DND-41 (cell line): ENCODE results near the gene PDE8A.

ENCODE experiments used
- ATAC-seq: fragments of 200-7000 bp; cut with Tn5 transposase; 3 replicates; pipeline ENCODE4 v1.9.1; 2021; ENCODE audit warnings: low read depth; ENCODE audit not compliant: insufficient read depth
- DNase-seq: peaks from one replicate; pipeline ENCODE4 v3.0.0-alpha.2; 2020
- H2AFZ ChIP-seq: 2 replicates; pipeline ENCODE4 v1.6.0; 2012; ENCODE audit warnings: low read depth, low read length
- H3K27ac ChIP-seq: 2 replicates; pipeline ENCODE4 v1.5.1; 2012; ENCODE audit warnings: low read length, inconsistent platforms
- H3K27me3 ChIP-seq: fragments of 200-600 bp; sonication (generic); 2 replicates; pipeline ENCODE4 v1.6.0; 2012; ENCODE audit warnings: low read length, mild to moderate bottlenecking, inconsistent platforms; ENCODE audit not compliant: insufficient read depth, poor library complexity
- H3K36me3 ChIP-seq: 2 replicates; pipeline ENCODE4 v1.5.1; 2012; ENCODE audit warnings: low read length, inconsistent platforms; ENCODE audit not compliant: insufficient read depth
- H3K4me1 ChIP-seq: 2 replicates; pipeline ENCODE4 v1.5.1; 2012; ENCODE audit warnings: mild to moderate bottlenecking, low read length; ENCODE audit not compliant: insufficient read depth
- H3K4me2 ChIP-seq: 2 replicates; pipeline ENCODE4 v1.6.0; 2012; ENCODE audit warnings: mild to moderate bottlenecking, moderate library complexity, low read length, inconsistent platforms; ENCODE audit not compliant: insufficient read depth
- H3K4me3 ChIP-seq, 2 experiments: fragments of 200-600 bp in 1 of 2; shearing (Covaris generic) in 1 of 2; 2 replicates each; pipeline ENCODE4 v1.5.1; 2012 to 2016; ENCODE audit warnings: inconsistent platforms in 2 of 2, low read length in 2 of 2, mild to moderate bottlenecking in 2 of 2, low read depth in 1 of 2, moderate library complexity in 1 of 2
- H3K79me2 ChIP-seq: 2 replicates; pipeline ENCODE4 v1.6.0; 2012; ENCODE audit warnings: low read length, inconsistent platforms; ENCODE audit not compliant: insufficient read depth
- H3K9ac ChIP-seq: 2 replicates; pipeline ENCODE4 v1.6.0; 2012; ENCODE audit warnings: low read depth, mild to moderate bottlenecking, inconsistent platforms, low read length, moderate library complexity
- H3K9me3 ChIP-seq: 2 replicates; pipeline ENCODE4 v1.5.1; 2012; ENCODE audit warnings: low read length, moderate library complexity, mild to moderate bottlenecking, inconsistent platforms; ENCODE audit not compliant: insufficient read depth, severe bottlenecking
- H4K20me1 ChIP-seq: 2 replicates; pipeline ENCODE4 v1.6.0; 2012; ENCODE audit warnings: low read length; ENCODE audit not compliant: insufficient read depth
- EZH2 ChIP-seq: IDR thresholded peaks from 3 replicates; pipeline ENCODE4 v1.6.1; 2012; ENCODE audit warnings: borderline replicate concordance, low read depth, mild to moderate bottlenecking, moderate library complexity, low read length, inconsistent platforms; ENCODE audit not compliant: severe bottlenecking
- TF ChIP-seq, protein P1 (sequence below): IDR thresholded peaks from 2 replicates; pipeline ENCODE4 v1.5.1; 2012; ENCODE audit warnings: borderline replicate concordance, low read length, moderate library complexity, mild to moderate bottlenecking; ENCODE audit not compliant: poor library complexity, severe bottlenecking; ENCODE audit errors: extremely low read depth

Gene PDE8A

GRCh38 chr15:85112997-85113396 is 131.3 kb downstream of the PDE8A start:
- TF ChIP-seq, protein P1, sequence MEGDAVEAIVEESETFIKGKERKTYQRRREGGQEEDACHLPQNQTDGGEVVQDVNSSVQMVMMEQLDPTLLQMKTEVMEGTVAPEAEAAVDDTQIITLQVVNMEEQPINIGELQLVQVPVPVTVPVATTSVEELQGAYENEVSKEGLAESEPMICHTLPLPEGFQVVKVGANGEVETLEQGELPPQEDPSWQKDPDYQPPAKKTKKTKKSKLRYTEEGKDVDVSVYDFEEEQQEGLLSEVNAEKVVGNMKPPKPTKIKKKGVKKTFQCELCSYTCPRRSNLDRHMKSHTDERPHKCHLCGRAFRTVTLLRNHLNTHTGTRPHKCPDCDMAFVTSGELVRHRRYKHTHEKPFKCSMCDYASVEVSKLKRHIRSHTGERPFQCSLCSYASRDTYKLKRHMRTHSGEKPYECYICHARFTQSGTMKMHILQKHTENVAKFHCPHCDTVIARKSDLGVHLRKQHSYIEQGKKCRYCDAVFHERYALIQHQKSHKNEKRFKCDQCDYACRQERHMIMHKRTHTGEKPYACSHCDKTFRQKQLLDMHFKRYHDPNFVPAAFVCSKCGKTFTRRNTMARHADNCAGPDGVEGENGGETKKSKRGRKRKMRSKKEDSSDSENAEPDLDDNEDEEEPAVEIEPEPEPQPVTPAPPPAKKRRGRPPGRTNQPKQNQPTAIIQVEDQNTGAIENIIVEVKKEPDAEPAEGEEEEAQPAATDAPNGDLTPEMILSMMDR, result no peak
- TF ChIP-seq EZH2, result no peak
- H3K9me3 ChIP-seq, result no peaks in the 10 kb centered on the region
- no peak overlapping the region for H3K4me2 ChIP-seq
- H3K4me3 ChIP-seq, result no peak overlapping the region
- H3K4me1 ChIP-seq, result no peaks in the 10 kb centered on the region
- H3K36me3 ChIP-seq, result no peaks in the 10 kb centered on the region
- H3K27me3 ChIP-seq, result no peaks in the 10 kb centered on the region
- H3K27ac ChIP-seq, result no peak overlapping the region
- H4K20me1 ChIP-seq, result no peaks in the 10 kb centered on the region
- H3K79me2 ChIP-seq, result no peaks in the 10 kb centered on the region
- DNase-seq (no peak), ATAC-seq (no peak)
- H2AFZ ChIP-seq, result no peak overlapping the region
- H3K9ac ChIP-seq, result no peak overlapping the region

DNA sequence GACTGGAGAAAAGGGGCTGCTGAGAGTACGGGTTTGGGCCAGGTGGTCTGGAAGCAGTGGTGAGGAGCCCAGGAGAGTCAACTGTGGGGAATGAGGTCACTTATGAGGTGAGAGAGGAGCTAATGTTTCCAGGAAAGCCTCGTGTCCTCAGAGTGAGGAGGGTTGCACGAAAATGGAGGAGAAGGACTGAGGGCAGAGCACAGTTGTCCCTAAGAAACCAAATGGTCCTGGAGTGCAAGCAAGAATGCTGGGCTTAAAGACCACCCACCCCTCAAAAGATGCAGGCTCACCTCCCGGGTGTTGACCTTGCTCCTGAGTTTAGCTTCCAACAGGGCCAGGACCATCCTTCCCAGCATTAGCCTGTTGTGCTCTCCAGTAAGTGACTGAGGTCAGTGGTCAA is 133.2 kb downstream of the PDE8A start:
- TF ChIP-seq, protein P1, result no peak
- TF ChIP-seq EZH2, result no peak
- H3K79me2 ChIP-seq, result no peaks in the 10 kb centered on the region
- H3K27me3 ChIP-seq, result no peaks in the 10 kb centered on the region
- H3K9me3 ChIP-seq, result no peaks in the 10 kb centered on the region
- no peak overlapping the region for H3K9ac ChIP-seq
- H3K27ac ChIP-seq, result no peak overlapping the region
- no peaks in the 10 kb centered on the region for H3K36me3 ChIP-seq
- ATAC-seq, result no peak
- no peak overlapping the region for H3K4me2 ChIP-seq
- no peak overlapping the region for H2AFZ ChIP-seq
- H3K4me3 ChIP-seq, result no peak overlapping the region
- no peaks in the 10 kb centered on the region for H4K20me1 ChIP-seq
- H3K4me1 ChIP-seq, result no peaks in the 10 kb centered on the region
- DNase-seq, result no peak

DNA sequence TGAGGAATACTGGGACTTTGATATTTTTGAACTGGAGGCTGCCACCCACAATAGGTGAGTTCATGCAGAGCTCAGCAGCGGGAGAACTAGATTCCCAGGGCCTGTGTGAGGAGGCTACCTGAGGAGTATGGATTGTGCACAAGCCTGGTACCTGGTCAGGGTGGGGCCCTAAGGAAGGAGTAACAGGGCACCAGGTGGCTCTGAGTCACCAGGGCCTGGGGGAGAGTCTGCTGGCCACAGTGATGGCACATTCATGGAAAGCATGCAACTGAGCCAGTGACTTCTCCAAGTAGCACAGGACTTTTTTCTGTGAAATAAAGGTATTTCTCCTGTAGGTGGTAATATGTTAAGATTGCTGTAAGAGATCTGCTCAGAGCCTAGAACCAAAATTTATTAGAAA is 134.4 kb downstream of the PDE8A start:
- H3K9me3 ChIP-seq, result no peaks in the 10 kb centered on the region
- no peak overlapping the region for H3K4me2 ChIP-seq
- no peak overlapping the region for H3K27ac ChIP-seq
- H3K79me2 ChIP-seq, result no peaks in the 10 kb centered on the region
- no peaks in the 10 kb centered on the region for H3K27me3 ChIP-seq
- no peaks in the 10 kb centered on the region for H3K36me3 ChIP-seq
- H4K20me1 ChIP-seq, result no peaks in the 10 kb centered on the region
- no peaks in the 10 kb centered on the region for H3K4me1 ChIP-seq
- H2AFZ ChIP-seq, result no peak overlapping the region
- no peak overlapping the region for H3K4me3 ChIP-seq
- no peak overlapping the region for H3K9ac ChIP-seq
- TF ChIP-seq, protein P1, result no peak
- no peak for TF ChIP-seq EZH2
- ATAC-seq (no peak), DNase-seq (no peak)

- H4K20me1 ChIP-seq, result no peaks in the 10 kb centered on the region
- H3K27ac ChIP-seq, result no peak overlapping the region
- no peak for TF ChIP-seq EZH2
- TF ChIP-seq, protein P1, result no peak
- no peak overlapping the region for H2AFZ ChIP-seq
- no peaks in the 10 kb centered on the region for H3K9me3 ChIP-seq
- no peak overlapping the region for H3K9ac ChIP-seq
- no peak overlapping the region for H3K4me3 ChIP-seq
- H3K79me2 ChIP-seq, result no peaks in the 10 kb centered on the region
- H3K27me3 ChIP-seq, result no peaks in the 10 kb centered on the region
- no peaks in the 10 kb centered on the region for H3K36me3 ChIP-seq
- H3K4me1 ChIP-seq, result no peaks in the 10 kb centered on the region
- DNase-seq (no peak), ATAC-seq (no peak)
- H3K4me2 ChIP-seq, result no peak overlapping the region
Measured at GRCh38 chr15:85116494-85116893, 134.8 kb downstream of the PDE8A start.
